Skeletal muscle satellite cell (primary cell): ENCODE data around the gene PVR.

Experiments
- H3K27me3 ChIP-seq: 2 replicates; pipeline ENCODE4 v1.7.0; 2013; ENCODE audit warnings: low read length; ENCODE audit not compliant: control insufficient read depth, insufficient read depth
- H3K36me3 ChIP-seq: 2 replicates; pipeline ENCODE4 v1.7.0; 2013; ENCODE audit warnings: mild to moderate bottlenecking, control low read depth, low read length; ENCODE audit not compliant: insufficient read depth
- H3K4me1 ChIP-seq: 2 replicates; pipeline ENCODE4 v1.7.0; 2013; ENCODE audit warnings: low read length; ENCODE audit not compliant: control insufficient read depth, insufficient read depth
- H3K4me2 ChIP-seq: 2 replicates; pipeline ENCODE4 v1.7.0; 2013; ENCODE audit warnings: mild to moderate bottlenecking, low read length
- H3K4me3 ChIP-seq: 2 replicates; pipeline ENCODE4 v1.7.0; 2013; ENCODE audit warnings: low read length
- H3K9ac ChIP-seq: 2 replicates; pipeline ENCODE4 v1.7.0; 2013; ENCODE audit warnings: mild to moderate bottlenecking, low read depth, low read length, moderate library complexity
- H3K9me3 ChIP-seq: replicated peaks from 2 replicates; pipeline ENCODE4 v1.7.0; 2013; ENCODE audit warnings: mild to moderate bottlenecking, control low read depth, low read length

The PVR gene

GRCh38 chr19:44696939-44697669, 53.4 kb downstream of the PVR start:
- peaks cover 4% of the 10 kb centered on the region for H3K27me3 ChIP-seq
- no peak overlapping the region for H3K4me2 ChIP-seq
- no peaks in the 10 kb centered on the region for H3K9me3 ChIP-seq
- no peak overlapping the region for H3K4me3 ChIP-seq
- H3K36me3 ChIP-seq, result no peaks in the 10 kb centered on the region
- H3K9ac ChIP-seq, result no peak overlapping the region
- H3K4me1 ChIP-seq, result peaks cover 7% of the 10 kb centered on the region

GRCh38 chr19:44697670-44698034, 53.9 kb downstream of the PVR start:
- Histone ChIP-seq H3K4me1 (peaks cover 1% of the 10 kb centered on the region), H3K36me3 (no peaks in the 10 kb centered on the region), H3K4me2 (no peak overlapping the region), H3K9ac (no peak overlapping the region), H3K9me3 (no peaks in the 10 kb centered on the region), H3K4me3 (no peak overlapping the region), H3K27me3 (peaks cover 4% of the 10 kb centered on the region)

- no peaks in the 10 kb centered on the region for H3K36me3 ChIP-seq
- peaks cover 4% of the 10 kb centered on the region for H3K27me3 ChIP-seq
- no peaks in the 10 kb centered on the region for H3K4me1 ChIP-seq
- H3K9ac ChIP-seq, result no peak within 1 kb of the TSS
- no peak within 1 kb of the TSS for H3K4me2 ChIP-seq
- H3K4me3 ChIP-seq, result no peak within 1 kb of the TSS
- no peaks in the 10 kb centered on the region for H3K9me3 ChIP-seq
Observed at GRCh38 chr19:44698492-44699201, 54.9 kb downstream of the PVR start, which contains the start of gene CEACAM16. Gene CEACAM16 (plus strand): TSS chr19:44699151. CDS start chr19:44701457, 2,306 bp downstream.

- H3K4me1 ChIP-seq, result no peaks in the 10 kb centered on the region
- no peak overlapping the region for H3K4me3 ChIP-seq
- no peak overlapping the region for H3K9ac ChIP-seq
- no peak overlapping the region for H3K4me2 ChIP-seq
- no peaks in the 10 kb centered on the region for H3K9me3 ChIP-seq
- peaks cover 7% of the 10 kb centered on the region for H3K27me3 ChIP-seq
- no peaks in the 10 kb centered on the region for H3K36me3 ChIP-seq
Observed at GRCh38 chr19:44700547-44700946, 56.8 kb downstream of the PVR start.

GRCh38 chr19:44701228-44701627, 57.5 kb downstream of the PVR start:
- Histone ChIP-seq H3K36me3 (no peaks in the 10 kb centered on the region), H3K9me3 (no peaks in the 10 kb centered on the region), H3K4me2 (no peak overlapping the region), H3K4me3 (no peak overlapping the region), H3K27me3 (peaks cover 12% of the 10 kb centered on the region), H3K9ac (no peak overlapping the region), H3K4me1 (no peaks in the 10 kb centered on the region)

- H3K4me3 ChIP-seq, result no peak overlapping the region
- no peaks in the 10 kb centered on the region for H3K9me3 ChIP-seq
- H3K4me2 ChIP-seq, result no peak overlapping the region
- H3K27me3 ChIP-seq, result peaks cover 24% of the 10 kb centered on the region
- H3K9ac ChIP-seq, result no peak overlapping the region
- no peaks in the 10 kb centered on the region for H3K4me1 ChIP-seq
- no peaks in the 10 kb centered on the region for H3K36me3 ChIP-seq
Observed at GRCh38 chr19:44702551-44703176, 59.0 kb downstream of the PVR start.

- no peaks in the 10 kb centered on the region for H3K4me1 ChIP-seq
- H3K36me3 ChIP-seq, result no peaks in the 10 kb centered on the region
- H3K4me2 ChIP-seq, result no peak overlapping the region
- peaks cover 26% of the 10 kb centered on the region for H3K27me3 ChIP-seq
- H3K9me3 ChIP-seq, result no peaks in the 10 kb centered on the region
- H3K4me3 ChIP-seq, result no peak overlapping the region
- no peak overlapping the region for H3K9ac ChIP-seq
Observed at GRCh38 chr19:44703336-44704078, 59.8 kb downstream of the PVR start.

- Histone ChIP-seq H3K9me3 (no peaks in the 10 kb centered on the region), H3K4me2 (no peak overlapping the region), H3K4me3 (no peak overlapping the region), H3K4me1 (no peaks in the 10 kb centered on the region), H3K9ac (no peak overlapping the region), H3K27me3 (peaks cover 26% of the 10 kb centered on the region), H3K36me3 (no peaks in the 10 kb centered on the region)
Observed at GRCh38 chr19:44704982-44705381, 61.3 kb downstream of the PVR start.

GRCh38 chr19:44705502-44706010, 61.8 kb downstream of the PVR start:
- H3K27me3 ChIP-seq, result peaks cover 26% of the 10 kb centered on the region

GRCh38 chr19:44706506-44707236, 63.0 kb downstream of the PVR start:
- peaks cover 29% of the 10 kb centered on the region for H3K27me3 ChIP-seq
- no peak overlapping the region for H3K4me3 ChIP-seq
- H3K9me3 ChIP-seq, result no peaks in the 10 kb centered on the region
- no peak overlapping the region for H3K4me2 ChIP-seq
- no peaks in the 10 kb centered on the region for H3K36me3 ChIP-seq
- H3K9ac ChIP-seq, result no peak overlapping the region
- no peaks in the 10 kb centered on the region for H3K4me1 ChIP-seq

More at GRCh38 chr19:44705502-44706010, 61.8 kb downstream of the PVR start:
- H3K4me1 ChIP-seq, result no peaks in the 10 kb centered on the region
- no peaks in the 10 kb centered on the region for H3K36me3 ChIP-seq
- H3K4me2 ChIP-seq, result no peak overlapping the region
- H3K9ac ChIP-seq, result no peak overlapping the region
- H3K4me3 ChIP-seq, result no peak overlapping the region
- H3K9me3 ChIP-seq, result no peaks in the 10 kb centered on the region
